H9 (cell line): ENCODE measurements around the gene CALML5. TPM values are rescaled to one million over a fixed set of nuclear protein-coding genes. Genes with fewer than 3 reads are reported as not detected.

Experiments
- DNase-seq: peaks from one replicate; pipeline ENCODE4 v3.0.0-alpha.2; 2017
- H2AFZ ChIP-seq: one replicate; pipeline ENCODE4 v1.6.1; 2013; ENCODE audit warnings: mild to moderate bottlenecking, low read length, control low read depth, moderate library complexity
- H2AK5ac ChIP-seq: 2 replicates; pipeline ENCODE4 v1.6.1; 2013; ENCODE audit warnings: low read length, control low read depth, mixed read lengths; ENCODE audit not compliant: insufficient read length
- H2BK120ac ChIP-seq: one replicate; pipeline ENCODE4 v1.6.1; 2013; ENCODE audit warnings: low read depth, mild to moderate bottlenecking, low read length, control low read depth, inconsistent platforms; ENCODE audit not compliant: poor library complexity, severe bottlenecking
- H2BK12ac ChIP-seq: 2 replicates; pipeline ENCODE4 v1.6.1; 2013; ENCODE audit warnings: low read length, control low read depth, mixed read lengths, low read depth; ENCODE audit not compliant: insufficient read length
- H2BK15ac ChIP-seq: 2 replicates; pipeline ENCODE4 v1.6.1; 2013; ENCODE audit warnings: low read depth, low read length, control low read depth
- H2BK20ac ChIP-seq: one replicate; pipeline ENCODE4 v1.6.1; 2013; ENCODE audit warnings: low read depth, mild to moderate bottlenecking, low read length, control low read depth, inconsistent platforms; ENCODE audit not compliant: poor library complexity, severe bottlenecking
- H2BK5ac ChIP-seq: 2 replicates; pipeline ENCODE4 v1.6.1; 2013; ENCODE audit warnings: low read length, control low read depth, mixed read lengths; ENCODE audit not compliant: insufficient read length
- H3K14ac ChIP-seq: 2 replicates; pipeline ENCODE4 v1.6.1; 2013; ENCODE audit warnings: low read length, control low read depth; ENCODE audit not compliant: insufficient read depth
- H3K18ac ChIP-seq: 2 replicates; pipeline ENCODE4 v1.6.1; 2013; ENCODE audit warnings: low read depth, mild to moderate bottlenecking, mixed read lengths, low read length, control low read depth; ENCODE audit not compliant: insufficient read length
- H3K23ac ChIP-seq: 2 replicates; pipeline ENCODE4 v1.6.1; 2013; ENCODE audit warnings: low read length, control low read depth, mixed read lengths, low read depth; ENCODE audit not compliant: insufficient read length
- H3K23me2 ChIP-seq: 2 replicates; pipeline ENCODE4 v1.6.1; 2013; ENCODE audit warnings: low read depth, mild to moderate bottlenecking, mixed read lengths, low read length, control low read depth; ENCODE audit not compliant: insufficient read length, poor library complexity, severe bottlenecking
- H3K27ac ChIP-seq: 2 replicates; pipeline ENCODE4 v1.5.1; 2013; ENCODE audit warnings: low read length, control low read depth, mixed read lengths, low read depth; ENCODE audit not compliant: insufficient read length
- H3K27me3 ChIP-seq: 2 replicates; pipeline ENCODE4 v1.6.1; 2013; ENCODE audit warnings: low read length, control low read depth, inconsistent platforms; ENCODE audit not compliant: insufficient read depth
- H3K4ac ChIP-seq: 2 replicates; pipeline ENCODE4 v1.6.1; 2013; ENCODE audit warnings: low read depth, mild to moderate bottlenecking, control low read depth, inconsistent platforms, low read length, moderate library complexity
- H3K4me1 ChIP-seq: 2 replicates; pipeline ENCODE4 v1.6.1; 2013; ENCODE audit warnings: low read length, control low read depth, inconsistent platforms; ENCODE audit not compliant: insufficient read depth
- H3K4me2 ChIP-seq: 2 replicates; pipeline ENCODE4 v1.6.1; 2013; ENCODE audit warnings: low read length, control low read depth, mixed read lengths; ENCODE audit not compliant: insufficient read length, insufficient read depth
- H3K56ac ChIP-seq: 2 replicates; pipeline ENCODE4 v1.6.1; 2013; ENCODE audit warnings: low read depth, mild to moderate bottlenecking, mixed read lengths, low read length, control low read depth; ENCODE audit not compliant: insufficient read length
- H3K79me1 ChIP-seq: 2 replicates; pipeline ENCODE4 v1.6.1; 2013; ENCODE audit warnings: low read depth, mild to moderate bottlenecking, moderate library complexity, low read length, control low read depth, inconsistent platforms; ENCODE audit not compliant: insufficient read depth, poor library complexity, severe bottlenecking
- H3K79me2 ChIP-seq: 2 replicates; pipeline ENCODE4 v1.6.1; 2013; ENCODE audit warnings: low read length, control low read depth, inconsistent platforms; ENCODE audit not compliant: insufficient read depth
- H3K9ac ChIP-seq: 2 replicates; pipeline ENCODE4 v1.6.1; 2013; ENCODE audit warnings: low read length, control low read depth, mixed read lengths; ENCODE audit not compliant: insufficient read length; ENCODE audit errors: extremely low read depth
- H3K9me3 ChIP-seq: one replicate; pipeline ENCODE4 v1.6.1; 2013; ENCODE audit warnings: low read depth, low read length, inconsistent platforms; ENCODE audit not compliant: control insufficient read depth
- H3T11ph ChIP-seq: one replicate; pipeline ENCODE4 v1.6.1; 2013; ENCODE audit warnings: mild to moderate bottlenecking, low read length, control low read depth, inconsistent platforms
- H4K20me1 ChIP-seq: one replicate; pipeline ENCODE4 v1.6.1; 2013; ENCODE audit not compliant: control insufficient read depth, insufficient read length, insufficient read depth
- H4K5ac ChIP-seq: 2 replicates; pipeline ENCODE4 v1.6.1; 2013; ENCODE audit warnings: low read depth, mild to moderate bottlenecking, mixed read lengths, low read length, control low read depth; ENCODE audit not compliant: insufficient read length
- H4K8ac ChIP-seq: replicated peaks from 2 replicates; pipeline ENCODE4 v1.6.1; 2013; ENCODE audit warnings: low read length, control low read depth, mixed read lengths, low read depth; ENCODE audit not compliant: insufficient read length
- H4K91ac ChIP-seq: 2 replicates; pipeline ENCODE4 v1.6.1; 2013; ENCODE audit warnings: low read depth, mild to moderate bottlenecking, moderate library complexity, mixed read lengths, low read length, control low read depth; ENCODE audit not compliant: insufficient read length
- H3K27ac Mint-ChIP-seq, 3 experiments: 2 replicates in 2 of 3; 3 replicates in 1 of 3; pipeline ENCODE4 v1.8.0; 2020 to 2021; ENCODE audit warnings: mixed read lengths in 3 of 3, mild to moderate bottlenecking in 1 of 3, moderate library complexity in 1 of 3
- H3K27me3 Mint-ChIP-seq: 2 replicates; pipeline ENCODE4 v1.8.0; 2021; ENCODE audit warnings: low read depth, mild to moderate bottlenecking, moderate library complexity, mixed read lengths
- H3K36me3 Mint-ChIP-seq, 3 experiments: 2 replicates in 2 of 3; 3 replicates in 1 of 3; pipeline ENCODE4 v1.8.0; 2020 to 2021; ENCODE audit warnings: low read depth in 3 of 3, mixed read lengths in 3 of 3; ENCODE audit not compliant: insufficient read depth in 1 of 3
- H3K4me1 Mint-ChIP-seq, 2 experiments: 2 replicates each; pipeline ENCODE4 v1.8.0; 2020; ENCODE audit warnings: mixed read lengths in 2 of 2
- H3K4me3 Mint-ChIP-seq, 2 experiments: 2 replicates in 1 of 2; 3 replicates in 1 of 2; pipeline ENCODE4 v1.8.0; 2020 to 2021; ENCODE audit warnings: mild to moderate bottlenecking in 2 of 2, mixed read lengths in 2 of 2, moderate library complexity in 1 of 2
- H3K9me3 Mint-ChIP-seq, 2 experiments: 2 replicates in 1 of 2; 3 replicates in 1 of 2; pipeline ENCODE4 v1.8.0; 2020; ENCODE audit warnings: mild to moderate bottlenecking in 2 of 2, mixed read lengths in 2 of 2, moderate library complexity in 1 of 2
- WGBS: extraction: QIAGEN DNeasy Blood & Tissue Kit; methylation state at CpG from one replicate; pipeline ENCODE4 v1.1.7; 2013; ENCODE audit warnings: missing lambda C conversion rate, low lambda C conversion rate, mixed read lengths; ENCODE audit not compliant: insufficient read length; ENCODE audit errors: extremely low coverage; 5-methylcytosine and 5-hydroxymethylcytosine counted together
- total RNA-seq: library from RNA; stranded (reverse); gene quantifications from 2 replicates; pipeline ENCODE4 v1.2.1, GENCODE V29; 2021
- TF ChIP-seq, protein P1 (sequence below): fragments of 200-600 bp; sonication (generic); conservative IDR thresholded peaks from 3 replicates; pipeline ENCODE4 v1.8.0; 2021; ENCODE audit warnings: antibody characterized with exemption, mild to moderate bottlenecking

CALML5 gene
- total RNA-seq, 1 experiment from 2014 or later = not detected

- H3K18ac ChIP-seq = no peak overlapping the region
- H3K4me1 ChIP-seq = no peaks in the 10 kb centered on the region
- no peak overlapping the region for H3K4ac ChIP-seq
- peaks cover 5% of the 10 kb centered on the region for H3K27me3 Mint-ChIP-seq
- no peak overlapping the region for H4K8ac ChIP-seq
- H3K27ac Mint-ChIP-seq = peak overlapping the region in 1 of 3 experiments; percentile 17; a peak in 1 of 7 replicates
- H4K91ac ChIP-seq = no peak overlapping the region
- H3K27ac ChIP-seq = no peak overlapping the region
- no peaks in the 10 kb centered on the region for H3K9me3 ChIP-seq
- H3K56ac ChIP-seq = no peak overlapping the region
- H3K36me3 Mint-ChIP-seq = no peaks in the 10 kb centered on the region
- no peak overlapping the region for H3K9ac ChIP-seq
- no peaks in the 10 kb centered on the region for H3K27me3 ChIP-seq
- no peak overlapping the region for H3T11ph ChIP-seq
- no peak overlapping the region for H3K4me3 Mint-ChIP-seq
- no peak overlapping the region; the same call in 1 of the 2 replicates for H3K14ac ChIP-seq
- H2BK120ac ChIP-seq = no peak overlapping the region
- no peaks in the 10 kb centered on the region for H3K23me2 ChIP-seq
- H2BK15ac ChIP-seq = no peak overlapping the region
- no peak overlapping the region for H2AK5ac ChIP-seq
- peaks cover 9 to 21% of the 10 kb centered on the region in 2 experiments for H3K4me1 Mint-ChIP-seq
- no peak overlapping the region for H3K23ac ChIP-seq
- H2AFZ ChIP-seq = no peak overlapping the region
- H2BK5ac ChIP-seq = no peak overlapping the region
- no peak overlapping the region for H2BK12ac ChIP-seq
- H3K4me2 ChIP-seq = no peak overlapping the region
- DNase-seq = no peak
- no peak overlapping the region for H4K5ac ChIP-seq
- no peak overlapping the region for H2BK20ac ChIP-seq
- H3K79me2 ChIP-seq = no peaks in the 10 kb centered on the region
- H4K20me1 ChIP-seq = no peaks in the 10 kb centered on the region
- no peaks in the 10 kb centered on the region for H3K79me1 ChIP-seq
- H3K9me3 Mint-ChIP-seq = no peaks in the 10 kb centered on the region; a peak in 2 of 5 replicates
- TF ChIP-seq, protein P1, sequence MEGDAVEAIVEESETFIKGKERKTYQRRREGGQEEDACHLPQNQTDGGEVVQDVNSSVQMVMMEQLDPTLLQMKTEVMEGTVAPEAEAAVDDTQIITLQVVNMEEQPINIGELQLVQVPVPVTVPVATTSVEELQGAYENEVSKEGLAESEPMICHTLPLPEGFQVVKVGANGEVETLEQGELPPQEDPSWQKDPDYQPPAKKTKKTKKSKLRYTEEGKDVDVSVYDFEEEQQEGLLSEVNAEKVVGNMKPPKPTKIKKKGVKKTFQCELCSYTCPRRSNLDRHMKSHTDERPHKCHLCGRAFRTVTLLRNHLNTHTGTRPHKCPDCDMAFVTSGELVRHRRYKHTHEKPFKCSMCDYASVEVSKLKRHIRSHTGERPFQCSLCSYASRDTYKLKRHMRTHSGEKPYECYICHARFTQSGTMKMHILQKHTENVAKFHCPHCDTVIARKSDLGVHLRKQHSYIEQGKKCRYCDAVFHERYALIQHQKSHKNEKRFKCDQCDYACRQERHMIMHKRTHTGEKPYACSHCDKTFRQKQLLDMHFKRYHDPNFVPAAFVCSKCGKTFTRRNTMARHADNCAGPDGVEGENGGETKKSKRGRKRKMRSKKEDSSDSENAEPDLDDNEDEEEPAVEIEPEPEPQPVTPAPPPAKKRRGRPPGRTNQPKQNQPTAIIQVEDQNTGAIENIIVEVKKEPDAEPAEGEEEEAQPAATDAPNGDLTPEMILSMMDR = no peak
- no CpG with 5 or more reads among the region's 25 CpGs for whole genome bisulfite sequencing
Measured at GRCh38 chr10:5512331-5512730, 13.0 kb upstream of the CALML5 start.
